ENCODE measurements around the gene KIAA1671.
A peak's percentile ranks its signal among the peaks of the same experiment; 100 is the strongest.

The KIAA1671 gene

GRCh38 chr22:24928322-24928721, 24.2 kb upstream of the KIAA1671 start:
- H3K27ac ChIP-seq, result no peak overlapping the region
- TF ChIP-seq CTCF (conservative IDR thresholded peaks at IDR 0.05) (no peak), ZFX (IDR thresholded peaks at IDR 0.05) (no peak)

GRCh38 chr22:24930678-24931077, 21.8 kb upstream of the KIAA1671 start:
- TF ChIP-seq ZFX (IDR thresholded peaks at IDR 0.05) (no peak), CTCF (conservative IDR thresholded peaks at IDR 0.05) (no peak)
- no peak overlapping the region for H3K27ac ChIP-seq

- no peak overlapping the region for H3K27ac ChIP-seq
- no peak for TF ChIP-seq CTCF (conservative IDR thresholded peaks at IDR 0.05)
- no peak for TF ChIP-seq ZFX (IDR thresholded peaks at IDR 0.05)
Measured at GRCh38 chr22:24935771-24936483, 16.6 kb upstream of the KIAA1671 start.

- no peak overlapping the region for H3K27ac ChIP-seq
- no peak for TF ChIP-seq ZFX (IDR thresholded peaks at IDR 0.05)
- TF ChIP-seq CTCF (conservative IDR thresholded peaks at IDR 0.05), result peak; percentile 49
Measured at GRCh38 chr22:24937114-24937513, 15.4 kb upstream of the KIAA1671 start.

- peak; percentile 91 for TF ChIP-seq CTCF (conservative IDR thresholded peaks at IDR 0.05)
- no peak for TF ChIP-seq ZFX (IDR thresholded peaks at IDR 0.05)
- H3K27ac ChIP-seq, result no peak overlapping the region
Measured at GRCh38 chr22:24938741-24939341, 13.7 kb upstream of the KIAA1671 start.

- no peak for TF ChIP-seq ZFX (IDR thresholded peaks at IDR 0.05)
- TF ChIP-seq CTCF (conservative IDR thresholded peaks at IDR 0.05), result no peak
Measured at GRCh38 chr22:24942301-24942700, 10.2 kb upstream of the KIAA1671 start.

GRCh38 chr22:24944217-24944937, 8.1 kb upstream of the KIAA1671 start:
- no peak overlapping the region for H3K27ac ChIP-seq
- no peak for TF ChIP-seq CTCF (conservative IDR thresholded peaks at IDR 0.05)
- TF ChIP-seq ZFX (IDR thresholded peaks at IDR 0.05), result no peak

More at GRCh38 chr22:24942301-24942700, 10.2 kb upstream of the KIAA1671 start:
- H3K27ac ChIP-seq, result no peak overlapping the region
